ENCODE results near the gene PRODH2.

DNA sequence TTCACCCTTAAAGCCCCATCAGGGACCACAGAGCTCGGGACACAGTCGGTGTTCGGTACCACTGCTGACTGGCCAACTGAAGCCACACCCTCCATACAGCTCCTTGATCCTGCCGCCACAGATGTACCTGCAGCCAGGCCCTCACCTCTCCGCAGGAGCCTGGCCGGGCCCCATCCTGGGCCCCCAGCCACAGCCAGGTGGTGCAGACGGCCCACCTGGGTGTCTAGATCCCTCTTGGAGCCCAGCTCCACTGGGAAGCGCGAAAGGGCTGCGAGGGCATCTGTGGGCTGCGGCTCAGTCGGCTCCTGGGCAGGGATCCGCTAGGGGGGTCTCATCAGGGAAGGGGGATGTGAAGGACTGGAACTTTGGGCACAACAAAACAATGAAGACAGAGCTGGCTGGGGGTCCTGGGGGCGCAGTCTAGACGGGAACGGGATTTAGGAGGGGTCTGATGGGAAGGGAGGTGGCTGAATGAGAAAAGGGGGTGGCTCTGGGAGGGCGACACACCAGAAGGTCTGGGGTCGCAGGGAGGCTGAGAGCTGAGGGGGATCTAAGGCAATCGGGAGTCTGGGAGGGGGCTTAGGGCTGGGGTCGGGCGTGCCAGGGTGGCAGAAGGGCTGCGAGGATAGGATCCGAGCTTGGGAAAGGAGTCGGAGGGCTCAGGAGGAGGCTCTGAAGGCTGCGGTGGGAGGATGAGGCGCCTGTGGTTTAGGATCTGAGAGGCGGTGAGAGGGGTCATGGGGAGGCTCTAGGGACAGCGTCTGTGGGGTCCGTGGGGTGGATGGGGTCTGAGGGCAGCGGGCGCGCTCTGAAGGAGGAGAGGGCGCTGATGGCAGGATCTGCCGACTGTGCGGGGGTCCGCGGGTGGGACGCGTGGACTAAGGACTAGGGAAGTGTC is 15.8 kb downstream of the PRODH2 start:
- no peak for TF ChIP-seq POLR2A (IDR thresholded peaks at IDR 0.05)
- TF ChIP-seq, protein P1, sequence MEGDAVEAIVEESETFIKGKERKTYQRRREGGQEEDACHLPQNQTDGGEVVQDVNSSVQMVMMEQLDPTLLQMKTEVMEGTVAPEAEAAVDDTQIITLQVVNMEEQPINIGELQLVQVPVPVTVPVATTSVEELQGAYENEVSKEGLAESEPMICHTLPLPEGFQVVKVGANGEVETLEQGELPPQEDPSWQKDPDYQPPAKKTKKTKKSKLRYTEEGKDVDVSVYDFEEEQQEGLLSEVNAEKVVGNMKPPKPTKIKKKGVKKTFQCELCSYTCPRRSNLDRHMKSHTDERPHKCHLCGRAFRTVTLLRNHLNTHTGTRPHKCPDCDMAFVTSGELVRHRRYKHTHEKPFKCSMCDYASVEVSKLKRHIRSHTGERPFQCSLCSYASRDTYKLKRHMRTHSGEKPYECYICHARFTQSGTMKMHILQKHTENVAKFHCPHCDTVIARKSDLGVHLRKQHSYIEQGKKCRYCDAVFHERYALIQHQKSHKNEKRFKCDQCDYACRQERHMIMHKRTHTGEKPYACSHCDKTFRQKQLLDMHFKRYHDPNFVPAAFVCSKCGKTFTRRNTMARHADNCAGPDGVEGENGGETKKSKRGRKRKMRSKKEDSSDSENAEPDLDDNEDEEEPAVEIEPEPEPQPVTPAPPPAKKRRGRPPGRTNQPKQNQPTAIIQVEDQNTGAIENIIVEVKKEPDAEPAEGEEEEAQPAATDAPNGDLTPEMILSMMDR (IDR thresholded peaks at IDR 0.05) = no peak

Data from prostate gland (tissue), 2 donors.